Panc1 (cell line): ENCODE data around the gene LIN28B. TPM values are rescaled to one million over a fixed set of nuclear protein-coding genes. Genes with fewer than 3 reads are reported as not detected.

Experiments
- ATAC-seq: fragments of 200-7000 bp; cut with Tn5 transposase; 2 replicates; pipeline ENCODE4 v1.9.1; 2020; ENCODE audit warnings: mild to moderate bottlenecking, moderate library complexity
- BruUV-seq: library from RNA; stranded (reverse); fragments of 400-500 nt; replicated peaks from 2 replicates; lab custom pipeline; 2021; lab: Mats Ljungman, UMichigan
- CTCF ChIA-PET: fragments of 300-600 bp; sonication (Branson Sonifier 250); formaldehyde crosslinking; loops from one replicate; lab custom pipeline; 2022; ENCODE audit warnings: antibody characterized with exemption; lab: Charles Lee
- POLR2A ChIA-PET: fragments of 300-600 bp; sonication (Branson Sonifier 250); formaldehyde crosslinking; loops from one replicate; lab custom pipeline; 2022; ENCODE audit warnings: antibody characterized with exemption; lab: Charles Lee
- DNase-seq: peaks from one replicate; pipeline ENCODE4 v3.0.0-alpha.2; 2010; ENCODE audit warnings: low read depth, low spot score
- H3K27ac ChIP-seq: 2 replicates; pipeline ENCODE4 v1.5.1; 2011; ENCODE audit warnings: mild to moderate bottlenecking, low read length, inconsistent platforms
- H3K27me3 ChIP-seq: fragments of 200-500 bp; sonication (Bioruptor generic); 2 replicates; pipeline ENCODE4 v1.6.0; 2014; ENCODE audit warnings: low read length, inconsistent platforms; ENCODE audit not compliant: control insufficient read depth, insufficient read depth
- H3K36me3 ChIP-seq: fragments of 200-500 bp; sonication (Bioruptor generic); 2 replicates; pipeline ENCODE4 v1.5.1; 2014; ENCODE audit warnings: inconsistent platforms, mild to moderate bottlenecking, low read length, moderate library complexity; ENCODE audit not compliant: control insufficient read depth, insufficient read depth
- H3K4me1 ChIP-seq: 2 replicates; pipeline ENCODE4 v1.5.1; 2011; ENCODE audit warnings: inconsistent platforms, mild to moderate bottlenecking, low read length, moderate library complexity; ENCODE audit not compliant: control insufficient read depth, insufficient read depth
- H3K4me3 ChIP-seq, 2 experiments: 2 replicates each; pipeline ENCODE4 v1.5.1; 2011 to 2012; ENCODE audit warnings: low read depth in 2 of 2, low read length in 2 of 2, mild to moderate bottlenecking in 2 of 2, inconsistent platforms in 1 of 2, moderate library complexity in 1 of 2
- H3K9me3 ChIP-seq: fragments of 200-500 bp; sonication (Bioruptor generic); 2 replicates; pipeline ENCODE4 v1.5.1; 2014; ENCODE audit warnings: low read depth, mild to moderate bottlenecking, inconsistent platforms, low read length, moderate library complexity; ENCODE audit not compliant: control insufficient read depth, insufficient read depth
- CTCF ChIP-seq: fragments of 450-650 bp; IDR thresholded peaks from 2 replicates; pipeline ENCODE4 v1.5.1; 2017; ENCODE audit warnings: mild to moderate bottlenecking
- POLR2AphosphoS5 ChIP-seq: IDR thresholded peaks from 2 replicates; pipeline ENCODE4 v1.6.1; 2012; ENCODE audit warnings: mild to moderate bottlenecking, low read depth, low read length, moderate library complexity
- SIN3A ChIP-seq: IDR thresholded peaks from 2 replicates; pipeline ENCODE4 v1.6.1; 2012; ENCODE audit warnings: low read depth, mild to moderate bottlenecking, low read length, moderate library complexity, borderline replicate concordance; ENCODE audit not compliant: insufficient read depth
- TCF7L2 ChIP-seq: IDR thresholded peaks from 2 replicates; pipeline ENCODE4 v1.6.1; 2011; ENCODE audit warnings: mild to moderate bottlenecking, low read depth, low read length, inconsistent platforms
- in situ Hi-C: cut with HindIII; loops from 2 replicates; pipeline ENCODE4 v1.10.0; 2016; ENCODE audit warnings: low sequenced_read_pairs, low pct_unique_long_range_greater_than_20kb
- intact Hi-C: fragments of 100-400 bp; cut with micrococcal nuclease; formaldehyde crosslinking; loops from one replicate; pipeline ENCODE4 v1.10.0; 2022; ENCODE audit not compliant: unreplicated experiment
- total RNA-seq: library from RNA; stranded (reverse); gene quantifications from one replicate; pipeline ENCODE4 v1.2.1, GENCODE V29; 2021; ENCODE audit not compliant: unreplicated experiment
- TF ChIP-seq, protein P1 (sequence below), 2 experiments: IDR thresholded peaks; 2 replicates each; pipeline ENCODE4 v1.6.1; 2011 to 2012; ENCODE audit warnings: low read depth in 2 of 2, control low read depth in 1 of 2, low read length in 1 of 2, mild to moderate bottlenecking in 1 of 2, moderate library complexity in 1 of 2; ENCODE audit not compliant: insufficient read depth in 1 of 2

LIN28B gene
- total RNA-seq, 1 experiment from 2014 or later: 5.8 TPM

GRCh38 chr6:104928141-104928540 lies 28.8 kb upstream of the LIN28B start:
- no peak overlapping the region for H3K4me3 ChIP-seq
- H3K27ac ChIP-seq: no peak overlapping the region
- ChIA-PET POLR2A (no interaction called here), CTCF (no interaction called here)
- no TSS peak for BruUV-seq
- no peaks in the 10 kb centered on the region for H3K9me3 ChIP-seq
- no peaks in the 10 kb centered on the region; the same call in 1 of the 2 replicates for H3K27me3 ChIP-seq
- TF ChIP-seq SIN3A: no peak
- TF ChIP-seq TCF7L2: no peak
- no peak for TF ChIP-seq POLR2AphosphoS5
- TF ChIP-seq, protein P1, sequence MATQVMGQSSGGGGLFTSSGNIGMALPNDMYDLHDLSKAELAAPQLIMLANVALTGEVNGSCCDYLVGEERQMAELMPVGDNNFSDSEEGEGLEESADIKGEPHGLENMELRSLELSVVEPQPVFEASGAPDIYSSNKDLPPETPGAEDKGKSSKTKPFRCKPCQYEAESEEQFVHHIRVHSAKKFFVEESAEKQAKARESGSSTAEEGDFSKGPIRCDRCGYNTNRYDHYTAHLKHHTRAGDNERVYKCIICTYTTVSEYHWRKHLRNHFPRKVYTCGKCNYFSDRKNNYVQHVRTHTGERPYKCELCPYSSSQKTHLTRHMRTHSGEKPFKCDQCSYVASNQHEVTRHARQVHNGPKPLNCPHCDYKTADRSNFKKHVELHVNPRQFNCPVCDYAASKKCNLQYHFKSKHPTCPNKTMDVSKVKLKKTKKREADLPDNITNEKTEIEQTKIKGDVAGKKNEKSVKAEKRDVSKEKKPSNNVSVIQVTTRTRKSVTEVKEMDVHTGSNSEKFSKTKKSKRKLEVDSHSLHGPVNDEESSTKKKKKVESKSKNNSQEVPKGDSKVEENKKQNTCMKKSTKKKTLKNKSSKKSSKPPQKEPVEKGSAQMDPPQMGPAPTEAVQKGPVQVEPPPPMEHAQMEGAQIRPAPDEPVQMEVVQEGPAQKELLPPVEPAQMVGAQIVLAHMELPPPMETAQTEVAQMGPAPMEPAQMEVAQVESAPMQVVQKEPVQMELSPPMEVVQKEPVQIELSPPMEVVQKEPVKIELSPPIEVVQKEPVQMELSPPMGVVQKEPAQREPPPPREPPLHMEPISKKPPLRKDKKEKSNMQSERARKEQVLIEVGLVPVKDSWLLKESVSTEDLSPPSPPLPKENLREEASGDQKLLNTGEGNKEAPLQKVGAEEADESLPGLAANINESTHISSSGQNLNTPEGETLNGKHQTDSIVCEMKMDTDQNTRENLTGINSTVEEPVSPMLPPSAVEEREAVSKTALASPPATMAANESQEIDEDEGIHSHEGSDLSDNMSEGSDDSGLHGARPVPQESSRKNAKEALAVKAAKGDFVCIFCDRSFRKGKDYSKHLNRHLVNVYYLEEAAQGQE (IDR thresholded peaks at IDR 0.05; ENCODE audit: insufficient read depth in 1 of 2, low read depth in 2 of 2, low read length in 1 of 2): no peak
- intact Hi-C loops (no loop called here), in situ Hi-C loops (no loop called here)
- H3K4me1 ChIP-seq: no peaks in the 10 kb centered on the region
- ATAC-seq (no peak), DNase-seq (no peak)
- no peaks in the 10 kb centered on the region for H3K36me3 ChIP-seq

DNA sequence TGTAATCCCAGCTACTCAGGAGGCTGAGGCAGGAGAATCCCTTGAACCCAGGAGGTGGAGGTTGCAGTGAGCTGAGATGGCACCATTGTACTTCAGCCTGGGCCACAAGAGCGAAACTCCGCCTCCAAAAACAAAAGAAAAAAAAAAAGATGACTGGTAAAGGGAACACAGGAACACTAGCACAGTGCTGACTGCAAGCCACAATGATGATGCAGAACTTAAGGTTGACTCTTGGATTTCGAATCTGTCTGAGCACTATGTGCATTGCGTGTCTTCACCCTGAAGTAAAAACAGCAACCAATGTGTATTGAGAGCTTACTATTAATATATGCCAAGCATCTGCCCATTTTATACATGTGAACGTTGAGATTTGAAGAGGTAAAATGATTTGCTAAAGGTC lies 27.6 kb upstream of the LIN28B start:
- intact Hi-C loops: no loop called here
- POLR2A ChIA-PET: no interaction called here
- BruUV-seq: no TSS peak
- no peaks in the 10 kb centered on the region for H3K27me3 ChIP-seq
- TF ChIP-seq SIN3A: no peak
- TF ChIP-seq TCF7L2: no peak
- TF ChIP-seq CTCF: no peak
- TF ChIP-seq, protein P1 (IDR thresholded peaks at IDR 0.05; ENCODE audit: insufficient read depth in 1 of 2, low read depth in 2 of 2, low read length in 1 of 2): no peak
- TF ChIP-seq POLR2AphosphoS5: no peak
- CTCF ChIA-PET: no interaction called here
- ATAC-seq: no peak
- in situ Hi-C loops: no loop called here
- no peaks in the 10 kb centered on the region for H3K36me3 ChIP-seq
- no peak overlapping the region for H3K27ac ChIP-seq
- H3K9me3 ChIP-seq: no peaks in the 10 kb centered on the region
- no peaks in the 10 kb centered on the region for H3K4me1 ChIP-seq
- H3K4me3 ChIP-seq: no peak overlapping the region
- DNase-seq: no peak
